ENCODE results near the gene SMARCC1. TPM values are rescaled to one million over a fixed set of nuclear protein-coding genes. Genes with fewer than 3 reads are reported as not detected.

Gene SMARCC1
- total RNA-seq, 2 donors from 2014 or later, result 93.8 to 130 TPM

DNA sequence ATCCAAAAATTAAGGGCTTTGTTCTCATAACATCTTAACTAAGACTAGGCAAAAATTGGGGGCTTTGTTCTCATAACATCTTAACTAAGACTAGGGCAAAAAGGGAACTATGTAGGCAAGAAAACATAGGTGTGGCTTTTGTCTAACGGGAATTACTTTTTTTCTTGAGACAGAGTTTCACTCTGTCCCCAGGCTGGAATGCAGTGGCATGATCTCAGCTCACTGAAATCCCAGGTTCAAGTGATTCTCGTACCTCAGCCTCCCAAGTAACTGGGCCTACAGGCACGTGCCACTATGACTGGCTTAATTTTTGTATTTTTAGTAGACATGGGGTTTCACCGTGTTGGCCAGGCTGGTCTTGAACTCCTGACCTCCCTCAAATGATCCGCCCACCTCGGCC, 153.3 kb downstream of the SMARCC1 start:
- Mint-ChIP-seq H3K4me3 (no peak overlapping the region), H3K9me3 (no peaks in the 10 kb centered on the region), H3K4me1 (ENCODE audit: low read depth in 2 of 2) (peaks cover 0 to 5% of the 10 kb centered on the region in 2 donors), H3K36me3 (peaks cover 20% of the 10 kb centered on the region), H3K27ac (no peak overlapping the region), H3K27me3 (no peaks in the 10 kb centered on the region)
- no peak for ATAC-seq
- no peak for DNase-seq (ENCODE audit: low spot score)

DNA sequence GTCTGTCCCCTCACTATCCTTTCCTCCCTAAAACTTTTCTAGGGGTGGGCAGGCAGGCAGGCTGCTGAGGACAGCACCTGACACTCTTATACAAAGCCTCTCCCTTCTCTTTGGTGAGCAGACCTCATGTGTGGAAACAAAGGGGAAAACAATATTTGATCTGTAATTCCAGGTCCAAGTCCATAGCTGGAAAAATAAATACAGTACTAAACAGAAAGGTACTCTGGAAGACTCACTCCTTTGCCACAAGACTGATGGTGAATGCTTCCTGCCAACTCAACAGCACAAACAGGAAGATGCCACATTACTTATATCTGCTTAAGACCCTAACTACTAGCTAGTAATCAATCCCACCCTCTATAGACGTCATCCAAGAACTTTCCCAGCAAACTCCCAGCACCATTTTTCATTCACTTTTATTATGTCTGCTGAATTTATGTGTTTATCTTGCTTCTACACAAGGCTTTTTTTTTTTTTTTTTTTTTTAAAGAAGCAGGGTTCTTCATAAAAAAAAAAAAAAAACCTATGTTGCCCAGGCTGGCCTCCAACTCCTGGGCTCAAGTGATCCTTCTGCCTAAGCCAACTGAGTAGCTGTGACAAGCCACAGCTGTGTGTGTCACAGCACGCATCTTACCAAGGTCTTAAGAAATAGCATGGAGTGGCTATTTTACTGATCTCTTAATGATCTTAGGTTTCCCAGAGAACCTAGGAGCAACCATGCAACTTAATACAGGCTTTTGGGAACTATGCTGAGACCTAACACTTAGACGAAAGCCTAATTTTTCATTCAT, 158.8 kb downstream of the SMARCC1 start:
- Mint-ChIP-seq H3K4me1 (ENCODE audit: low read depth in 2 of 2) (peaks cover under 1 to 3% of the 10 kb centered on the region in 2 donors), H3K27ac (no peak overlapping the region), H3K9me3 (no peaks in the 10 kb centered on the region), H3K4me3 (no peak overlapping the region), H3K27me3 (no peaks in the 10 kb centered on the region), H3K36me3 (peaks cover 20% of the 10 kb centered on the region)
- no peak for ATAC-seq
- no peak for DNase-seq (ENCODE audit: low spot score)

DNA sequence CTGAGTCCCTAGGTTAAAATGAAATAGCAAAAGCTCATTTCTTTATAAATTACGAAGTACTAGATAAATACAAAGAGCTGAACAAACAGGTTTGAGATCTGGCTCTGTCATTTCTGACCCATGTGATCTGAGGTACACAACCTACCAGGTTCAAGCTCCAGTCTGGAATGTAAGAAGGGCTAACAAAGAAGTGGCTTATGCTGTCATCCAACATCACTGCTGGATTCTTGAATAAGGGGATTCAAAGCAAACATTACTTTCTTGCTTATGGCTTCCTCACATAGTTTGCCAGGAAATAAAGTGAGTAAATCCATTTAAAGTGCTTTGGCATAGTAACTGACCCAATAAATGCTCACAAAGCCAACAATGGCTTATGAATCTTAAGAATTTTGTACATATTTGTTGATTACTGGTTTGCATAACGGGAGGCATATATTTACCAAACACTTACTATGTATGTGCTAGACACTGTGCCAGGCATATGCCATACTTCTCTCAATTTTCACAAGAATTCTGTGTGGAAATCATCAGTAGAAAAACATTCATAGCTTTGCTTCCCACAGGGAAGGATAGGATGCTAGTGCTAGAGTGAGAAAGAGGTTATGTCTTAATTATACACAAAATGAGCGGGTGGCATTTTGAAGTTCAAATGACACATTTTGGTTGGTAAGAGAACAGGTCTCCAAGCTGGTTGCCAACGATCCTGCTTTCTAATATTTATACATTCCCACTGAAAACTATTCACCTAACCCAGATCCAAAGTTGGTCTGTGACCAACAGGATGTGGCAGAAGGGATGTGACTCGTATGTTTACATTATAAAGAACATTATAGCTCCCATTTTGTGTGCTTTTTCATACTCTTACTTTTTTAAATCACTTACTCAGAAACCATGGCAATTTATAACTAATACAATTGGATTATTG, 164.3 kb downstream of the SMARCC1 start:
- ATAC-seq, result no peak
- no peaks in the 10 kb centered on the region for H3K27me3 Mint-ChIP-seq
- peaks cover 29% of the 10 kb centered on the region for H3K36me3 Mint-ChIP-seq
- DNase-seq (ENCODE audit: low spot score), result no peak
- H3K4me3 Mint-ChIP-seq, result no peak overlapping the region
- no peak overlapping the region for H3K27ac Mint-ChIP-seq
- no peaks in the 10 kb centered on the region for H3K9me3 Mint-ChIP-seq
- H3K4me1 Mint-ChIP-seq (ENCODE audit: low read depth in 2 of 2), result peaks cover 3% of the 10 kb centered on the region in 2 donors

DNA sequence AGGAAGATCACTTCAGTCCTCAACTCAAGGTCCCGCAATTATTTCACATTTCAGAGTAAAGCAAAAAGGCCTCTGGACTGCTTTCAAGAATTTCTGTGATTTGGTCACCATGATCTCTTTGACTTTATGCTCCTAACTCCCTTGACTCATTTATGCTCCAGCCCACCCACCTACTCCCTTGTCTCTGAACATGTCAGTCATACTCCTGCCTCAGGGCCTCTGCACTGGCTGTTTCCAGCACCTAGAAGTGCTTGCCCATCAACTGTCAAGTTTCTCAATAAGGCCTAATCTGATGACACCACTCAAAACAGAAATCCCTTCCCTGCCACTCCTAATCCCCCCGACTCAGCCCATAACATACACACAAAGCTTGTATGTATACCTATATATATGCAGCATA, 166.9 kb downstream of the SMARCC1 start:
- Mint-ChIP-seq H3K4me3 (no peak overlapping the region), H3K36me3 (peaks cover 26% of the 10 kb centered on the region), H3K9me3 (no peaks in the 10 kb centered on the region), H3K27me3 (no peaks in the 10 kb centered on the region), H3K27ac (no peak overlapping the region), H3K4me1 (ENCODE audit: low read depth in 2 of 2) (peaks cover 3 to 7% of the 10 kb centered on the region in 2 donors)
- ATAC-seq (no peak), DNase-seq (ENCODE audit: low spot score) (no peak)

DNA sequence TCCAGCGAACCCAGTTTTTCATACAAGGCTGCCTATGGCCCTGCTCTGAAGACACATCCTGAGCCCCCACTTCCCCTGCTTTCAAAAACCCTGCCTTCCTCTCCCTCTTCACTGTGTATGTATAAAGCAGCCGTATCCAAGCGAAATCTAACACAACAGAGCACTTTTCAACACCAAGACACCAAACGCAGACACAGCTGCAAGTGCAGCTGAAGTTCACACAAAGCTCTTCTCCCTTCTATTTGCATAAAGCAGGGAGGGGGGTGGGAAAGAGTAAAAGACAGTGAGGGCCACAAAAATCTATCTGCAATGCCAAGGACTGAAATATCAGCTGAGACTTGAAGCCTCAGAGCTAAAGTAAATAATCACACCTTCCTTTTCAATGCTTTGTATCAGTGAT, 168.0 kb downstream of the SMARCC1 start:
- H3K36me3 Mint-ChIP-seq, result peaks cover 18% of the 10 kb centered on the region
- H3K27me3 Mint-ChIP-seq, result no peaks in the 10 kb centered on the region
- DNase-seq (ENCODE audit: low spot score), result no peak
- ATAC-seq, result no peak
- H3K27ac Mint-ChIP-seq, result no peak overlapping the region
- peaks cover 3 to 4% of the 10 kb centered on the region in 2 donors for H3K4me1 Mint-ChIP-seq (ENCODE audit: low read depth in 2 of 2)
- no peak overlapping the region for H3K4me3 Mint-ChIP-seq
- no peaks in the 10 kb centered on the region for H3K9me3 Mint-ChIP-seq

DNA sequence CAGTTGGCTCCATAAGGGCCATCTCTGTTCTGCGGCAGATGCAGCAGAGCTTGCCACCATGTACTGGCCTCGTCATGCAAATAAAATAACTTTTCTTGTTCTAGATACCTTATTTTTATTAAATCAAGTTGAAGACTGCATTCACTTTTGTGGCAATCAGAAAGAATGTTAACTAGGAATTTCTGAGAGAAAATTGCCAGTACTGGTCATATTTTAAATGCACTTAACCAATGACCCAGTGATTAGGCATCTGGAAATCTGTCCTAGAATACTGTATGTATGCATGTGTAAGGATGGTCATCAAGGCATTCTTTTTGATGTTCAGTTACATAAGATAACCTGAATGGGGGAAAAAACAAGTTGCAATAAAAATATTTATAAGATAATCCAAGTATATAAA, 168.8 kb downstream of the SMARCC1 start:
- no peak for DNase-seq (ENCODE audit: low spot score)
- H3K36me3 Mint-ChIP-seq, result peaks cover 15% of the 10 kb centered on the region
- H3K27me3 Mint-ChIP-seq, result no peaks in the 10 kb centered on the region
- peaks cover 2 to 4% of the 10 kb centered on the region in 2 donors for H3K4me1 Mint-ChIP-seq (ENCODE audit: low read depth in 2 of 2)
- no peak for ATAC-seq
- H3K4me3 Mint-ChIP-seq, result no peak overlapping the region
- no peak overlapping the region for H3K27ac Mint-ChIP-seq
- H3K9me3 Mint-ChIP-seq, result no peaks in the 10 kb centered on the region

DNA sequence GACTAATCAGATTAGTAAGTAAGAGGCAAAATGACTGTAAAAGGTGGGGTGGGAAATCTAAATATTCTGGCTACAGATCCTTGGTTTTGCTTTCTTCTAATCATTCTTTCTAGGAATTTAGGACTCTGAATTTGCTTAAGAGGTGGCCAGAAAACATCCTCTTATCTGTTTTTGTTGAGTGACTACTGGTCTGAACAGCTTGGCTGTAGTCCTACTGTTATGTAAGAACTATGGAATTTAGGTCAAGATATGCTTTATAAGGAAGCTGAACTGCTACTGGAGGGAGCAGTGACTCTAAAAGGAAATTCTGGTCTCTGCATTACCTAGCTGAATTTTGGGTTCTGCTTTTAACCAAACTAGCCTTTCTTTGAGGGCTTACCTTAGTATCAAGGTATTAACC, 169.5 kb downstream of the SMARCC1 start:
- ATAC-seq (no peak), DNase-seq (ENCODE audit: low spot score) (no peak)
- peaks cover 8% of the 10 kb centered on the region for H3K36me3 Mint-ChIP-seq
- H3K9me3 Mint-ChIP-seq, result no peaks in the 10 kb centered on the region
- no peak overlapping the region for H3K4me3 Mint-ChIP-seq
- no peaks in the 10 kb centered on the region for H3K27me3 Mint-ChIP-seq
- peaks cover 0 to 4% of the 10 kb centered on the region in 2 donors for H3K4me1 Mint-ChIP-seq (ENCODE audit: low read depth in 2 of 2)
- H3K27ac Mint-ChIP-seq, result no peak overlapping the region

DNA sequence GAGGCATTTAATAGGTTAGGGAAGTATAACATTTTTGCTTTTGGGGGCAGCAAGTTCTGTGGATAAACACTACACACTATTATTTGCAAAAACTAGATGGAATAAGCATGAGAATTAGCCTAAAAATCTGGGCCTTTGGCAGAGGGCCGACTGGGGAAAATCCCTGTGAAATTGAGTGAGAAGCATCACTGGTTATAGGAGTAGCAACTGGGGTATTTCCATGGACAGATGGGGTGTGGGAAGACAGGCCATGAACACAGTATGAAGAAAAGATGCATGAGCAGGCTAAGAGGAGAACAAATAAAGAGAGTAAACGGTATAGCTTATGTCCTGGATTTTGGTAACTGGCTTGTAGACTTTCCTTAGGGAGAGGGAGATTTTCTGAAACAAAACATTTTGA, 170.1 kb downstream of the SMARCC1 start:
- Mint-ChIP-seq H3K27me3 (no peaks in the 10 kb centered on the region), H3K9me3 (no peaks in the 10 kb centered on the region), H3K4me1 (ENCODE audit: low read depth in 2 of 2) (peaks cover 0 to 4% of the 10 kb centered on the region in 2 donors), H3K36me3 (peaks cover 6% of the 10 kb centered on the region), H3K4me3 (no peak overlapping the region), H3K27ac (no peak overlapping the region)
- DNase-seq (ENCODE audit: low spot score) (no peak), ATAC-seq (no peak)

DNA sequence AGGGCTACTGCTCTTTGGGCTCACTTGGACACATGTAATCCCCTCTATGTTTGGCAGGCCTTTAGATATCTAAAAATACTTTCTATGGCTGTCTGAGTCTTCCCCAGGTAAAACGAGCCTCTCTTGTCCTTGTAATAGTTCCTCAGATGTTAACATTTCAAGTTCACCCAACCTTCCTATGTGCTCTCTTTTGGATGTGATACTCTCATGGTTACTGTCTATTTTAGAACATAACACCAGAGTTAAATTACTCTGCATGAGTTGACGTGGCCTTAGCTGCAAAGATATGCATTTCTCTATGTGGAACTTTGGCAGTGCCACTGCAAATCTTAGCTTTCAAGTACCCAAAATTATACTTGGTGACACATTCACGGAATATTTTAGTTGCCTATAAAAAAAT, 171.1 kb downstream of the SMARCC1 start:
- H3K27ac Mint-ChIP-seq, result no peak overlapping the region

DNA sequence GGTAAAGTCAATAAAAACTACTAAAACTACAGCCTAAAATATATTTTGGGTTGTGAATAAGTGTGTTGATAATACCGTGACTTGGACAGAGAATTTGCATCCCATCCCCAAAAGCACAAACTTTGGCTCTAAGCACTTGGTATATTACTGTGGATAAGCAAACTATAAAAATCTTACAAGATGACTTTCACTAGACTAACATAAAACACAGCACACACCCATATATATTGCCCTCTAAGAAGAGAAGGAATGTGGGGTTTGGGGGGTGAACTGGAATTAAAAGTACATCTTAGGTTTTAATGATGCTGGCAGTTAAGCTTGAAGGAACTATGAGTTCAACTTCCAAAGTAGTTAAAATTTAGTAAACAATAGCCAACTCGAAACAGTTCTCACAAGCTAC, 174.4 kb downstream of the SMARCC1 start:
- ATAC-seq (no peak), DNase-seq (ENCODE audit: low spot score) (no peak)
- Mint-ChIP-seq H3K4me1 (ENCODE audit: low read depth in 2 of 2) (peaks cover 0 to 4% of the 10 kb centered on the region in 2 donors), H3K27ac (no peak overlapping the region), H3K36me3 (peaks cover 11% of the 10 kb centered on the region), H3K27me3 (no peaks in the 10 kb centered on the region), H3K4me3 (no peak overlapping the region), H3K9me3 (no peaks in the 10 kb centered on the region)

More for the DNA sequence above, 171.1 kb downstream of the SMARCC1 start:
- ATAC-seq (no peak), DNase-seq (ENCODE audit: low spot score) (no peak)
- Mint-ChIP-seq H3K9me3 (no peaks in the 10 kb centered on the region), H3K4me3 (no peak overlapping the region), H3K4me1 (ENCODE audit: low read depth in 2 of 2) (peaks cover 0 to 4% of the 10 kb centered on the region in 2 donors), H3K36me3 (peaks cover 6% of the 10 kb centered on the region), H3K27me3 (no peaks in the 10 kb centered on the region)

DNA sequence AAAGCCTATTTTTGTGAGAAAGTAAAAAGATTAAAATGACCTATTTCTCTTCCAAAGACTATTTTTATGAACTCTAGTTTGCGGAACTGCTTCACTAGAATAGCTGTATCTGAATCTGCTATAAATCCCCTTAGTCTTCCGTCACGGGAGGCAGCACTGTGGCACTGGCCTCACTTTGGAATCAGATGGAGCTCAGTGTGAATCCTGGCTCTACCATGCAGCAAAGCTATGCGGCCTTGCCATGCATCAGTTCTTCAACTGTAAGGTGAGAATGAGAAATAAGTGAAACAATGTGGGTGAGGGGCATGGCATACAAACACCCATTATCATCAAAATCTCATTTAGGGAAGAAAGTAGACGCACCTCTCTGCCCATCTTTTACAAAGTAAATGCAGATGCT, 175.5 kb downstream of the SMARCC1 start:
- Mint-ChIP-seq H3K9me3 (no peaks in the 10 kb centered on the region), H3K4me3 (no peak overlapping the region), H3K4me1 (ENCODE audit: low read depth in 2 of 2) (peaks cover 0 to 3% of the 10 kb centered on the region in 2 donors), H3K36me3 (peaks cover 11% of the 10 kb centered on the region), H3K27me3 (no peaks in the 10 kb centered on the region), H3K27ac (no peak overlapping the region)
- no peak for ATAC-seq
- DNase-seq (ENCODE audit: low spot score), result no peak

DNA sequence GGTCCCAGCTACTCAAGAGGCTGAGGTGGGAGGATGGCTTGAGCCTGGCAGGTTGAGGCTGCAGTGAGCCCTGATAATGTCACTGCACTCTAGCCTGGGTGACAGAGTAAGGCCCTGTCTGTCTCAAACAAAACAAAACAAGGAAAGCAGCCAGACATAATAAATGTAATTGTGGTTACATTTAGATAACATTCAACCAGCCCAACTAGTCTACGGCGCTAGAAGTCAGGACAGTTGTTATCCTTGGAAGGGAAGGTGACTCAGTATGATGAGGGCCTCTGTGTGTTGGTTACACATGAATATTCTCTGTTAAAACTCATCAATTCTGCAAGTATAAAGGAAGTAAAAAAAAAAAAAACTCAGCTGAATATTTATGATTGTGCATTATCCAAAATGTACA, 176.0 kb downstream of the SMARCC1 start:
- Mint-ChIP-seq H3K4me3 (no peak overlapping the region), H3K36me3 (peaks cover 9% of the 10 kb centered on the region), H3K4me1 (ENCODE audit: low read depth in 2 of 2) (peaks cover 0 to 3% of the 10 kb centered on the region in 2 donors), H3K9me3 (no peaks in the 10 kb centered on the region), H3K27me3 (no peaks in the 10 kb centered on the region), H3K27ac (no peak overlapping the region)
- DNase-seq (ENCODE audit: low spot score) (no peak), ATAC-seq (no peak)

DNA sequence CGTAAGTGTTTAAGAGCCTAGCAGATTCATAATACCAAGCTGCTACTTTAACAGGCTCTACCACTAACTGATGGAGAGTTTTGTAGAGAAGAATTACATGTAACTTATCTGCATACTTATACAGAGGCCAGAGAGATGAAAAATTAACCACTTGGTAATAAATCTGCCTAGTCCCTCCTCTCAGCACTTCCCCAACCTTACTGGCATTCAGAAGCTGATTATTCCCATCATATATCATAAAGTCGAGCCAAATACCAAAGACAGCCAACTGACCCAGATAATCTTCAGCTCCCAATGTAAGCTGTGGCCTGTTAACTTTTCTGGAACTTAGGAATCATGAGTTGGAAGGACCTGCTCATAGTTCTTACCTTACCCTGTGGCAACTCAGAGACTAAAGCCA, 177.5 kb downstream of the SMARCC1 start:
- no peak for DNase-seq (ENCODE audit: low spot score)
- peaks cover 0 to 3% of the 10 kb centered on the region in 2 donors for H3K4me1 Mint-ChIP-seq (ENCODE audit: low read depth in 2 of 2)
- no peak for ATAC-seq
- no peak overlapping the region for H3K27ac Mint-ChIP-seq
- no peak overlapping the region for H3K4me3 Mint-ChIP-seq
- no peaks in the 10 kb centered on the region for H3K9me3 Mint-ChIP-seq
- peaks cover 4% of the 10 kb centered on the region for H3K36me3 Mint-ChIP-seq
- no peaks in the 10 kb centered on the region for H3K27me3 Mint-ChIP-seq

DNA sequence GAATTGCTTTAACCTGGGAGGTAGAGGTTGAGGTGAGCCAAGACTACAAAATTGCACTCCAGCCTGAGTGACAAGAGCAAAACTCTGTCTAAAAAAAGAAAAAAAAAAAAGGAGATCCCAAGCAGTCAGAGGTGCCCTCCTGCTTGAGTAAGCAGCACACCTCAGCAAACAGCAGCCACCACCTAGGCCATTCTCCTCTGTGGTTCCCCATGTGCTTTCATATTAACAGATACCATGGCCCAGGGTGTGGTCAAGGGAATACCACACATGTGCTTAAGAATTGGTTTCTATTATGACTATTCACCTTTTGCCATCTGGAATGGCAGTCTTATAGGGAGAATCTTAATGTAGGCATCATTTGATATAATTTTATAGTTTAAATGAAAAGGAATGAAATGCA, 178.4 kb downstream of the SMARCC1 start:
- Mint-ChIP-seq H3K4me1 (ENCODE audit: low read depth in 2 of 2) (peaks cover 0 to 3% of the 10 kb centered on the region in 2 donors), H3K27me3 (no peaks in the 10 kb centered on the region), H3K9me3 (no peaks in the 10 kb centered on the region), H3K4me3 (no peak overlapping the region), H3K27ac (no peak overlapping the region), H3K36me3 (peaks cover 4% of the 10 kb centered on the region)
- no peak for DNase-seq (ENCODE audit: low spot score)
- no peak for ATAC-seq
